GM08714 (cell line): ENCODE results near the gene ADCY4.

ENCODE experiments used
- H3K4me3 ChIP-seq: fragments of 200-500 bp; sonication (Bioruptor generic); 2 replicates; pipeline ENCODE4 v1.5.1; 2014; ENCODE audit warnings: mild to moderate bottlenecking, low read length, inconsistent platforms
- ZNF274 ChIP-seq: IDR thresholded peaks from 2 replicates; pipeline ENCODE4 v1.6.1; 2012; ENCODE audit warnings: mild to moderate bottlenecking, low read depth, low read length

Gene ADCY4

DNA sequence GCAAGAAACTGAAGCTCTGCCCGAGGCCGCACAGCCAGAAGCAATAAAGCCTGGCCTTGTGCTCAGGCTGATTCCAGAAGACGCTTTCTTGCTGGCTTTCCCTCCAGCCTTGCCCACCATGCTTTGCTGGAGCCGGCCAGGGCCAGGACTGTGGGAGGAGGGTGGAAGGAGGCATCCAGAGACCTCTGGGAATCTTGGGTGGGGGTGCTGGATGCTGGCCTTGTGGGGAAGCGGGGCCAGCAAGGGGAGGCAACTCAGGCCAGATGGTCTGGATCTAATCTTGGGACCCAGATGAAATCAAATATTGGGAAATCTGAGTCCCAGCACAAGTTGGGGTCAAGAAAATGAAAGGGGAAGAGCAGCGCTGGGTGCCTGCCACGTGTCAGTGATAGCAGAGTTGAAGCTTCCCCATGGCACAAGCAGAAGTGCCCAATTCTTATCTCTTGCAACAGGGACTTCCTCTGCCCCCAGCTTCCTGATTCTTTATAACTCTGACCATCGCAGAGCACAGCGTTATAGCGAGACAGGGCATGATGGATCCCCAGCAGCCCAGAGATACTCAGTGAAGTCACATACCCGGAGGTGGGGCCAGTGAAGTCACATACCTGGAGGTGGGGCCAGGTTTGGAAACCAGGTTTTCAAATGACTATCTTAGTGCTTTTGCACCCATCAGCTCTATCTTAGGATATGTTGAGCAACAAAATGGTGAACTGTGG lies 57.1 kb downstream of the ADCY4 start:
- H3K4me3 ChIP-seq = no peak overlapping the region
- TF ChIP-seq ZNF274 = no peak

DNA sequence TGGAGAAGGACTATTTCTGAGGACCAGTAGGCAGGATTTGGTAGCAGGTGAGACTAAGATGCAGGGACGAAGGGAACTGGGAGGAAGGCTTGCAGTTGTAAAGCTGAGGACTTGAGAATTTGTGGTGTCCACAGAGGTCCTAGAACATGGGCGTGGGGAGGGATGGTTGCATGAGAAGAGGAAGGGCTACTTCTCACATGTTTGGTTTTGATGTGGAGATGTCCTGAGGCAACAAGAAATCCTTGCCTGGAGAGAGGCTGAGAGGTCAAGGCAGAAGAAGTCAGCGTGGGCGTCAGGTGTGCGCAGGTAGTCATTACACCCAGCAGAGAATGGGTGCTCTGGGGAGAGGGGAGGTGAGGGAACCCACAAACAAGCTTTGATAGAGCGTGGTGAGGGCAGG lies 57.8 kb downstream of the ADCY4 start:
- TF ChIP-seq ZNF274 = no peak
- no peak overlapping the region for H3K4me3 ChIP-seq

DNA sequence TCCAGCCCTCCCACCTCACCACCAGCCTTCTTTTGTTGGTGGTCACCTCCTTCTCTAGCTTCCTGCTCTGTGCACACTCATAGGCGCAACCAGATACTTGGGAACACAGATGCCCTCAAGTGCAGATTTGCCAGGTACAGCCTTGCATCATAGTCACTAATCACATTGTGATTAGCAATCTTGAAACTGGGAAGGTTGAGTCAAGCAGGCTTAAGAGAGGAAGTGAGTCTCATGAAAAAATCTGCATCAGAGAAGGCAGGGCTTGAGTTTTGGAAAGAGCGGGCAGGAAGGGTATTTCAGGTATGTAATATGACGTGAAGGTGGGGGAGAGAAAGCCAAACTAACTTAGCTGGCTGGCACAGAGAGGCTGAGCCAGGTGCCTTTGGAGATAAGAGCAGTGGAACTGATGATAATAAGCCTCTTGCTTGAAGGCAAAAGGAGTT lies 60.7 kb downstream of the ADCY4 start:
- TF ChIP-seq ZNF274 = no peak
- H3K4me3 ChIP-seq = peak overlapping the region; percentile 5; the same call in 1 of the 2 replicates

DNA sequence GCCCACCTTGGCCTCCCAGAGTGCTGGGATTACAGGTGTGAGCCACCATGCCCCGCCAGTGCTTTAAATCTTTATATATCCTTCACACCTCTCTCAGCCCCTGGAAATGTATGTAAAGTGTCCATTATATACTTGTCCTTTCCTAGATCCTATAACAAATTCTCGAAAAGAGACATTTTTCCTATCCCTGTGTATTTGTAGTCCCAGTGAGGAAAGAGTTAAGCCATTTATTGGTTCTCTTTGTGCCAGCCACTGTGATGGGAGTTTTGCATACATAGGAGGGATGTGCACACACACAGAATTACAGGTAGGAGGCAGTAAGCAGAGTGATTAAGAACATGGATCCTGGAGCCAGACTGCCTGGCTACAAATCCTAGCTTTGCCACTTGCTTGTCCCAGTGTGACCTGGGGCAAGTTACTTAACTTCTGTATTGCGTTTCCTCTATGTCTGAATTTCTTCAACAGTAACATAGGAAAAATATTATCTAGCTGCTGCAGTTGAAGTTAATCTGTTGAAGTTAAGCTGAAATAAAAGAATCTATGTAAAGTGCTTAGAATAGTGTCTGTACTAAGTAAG lies 61.4 kb downstream of the ADCY4 start:
- TF ChIP-seq ZNF274 = no peak
- no peak overlapping the region for H3K4me3 ChIP-seq

DNA sequence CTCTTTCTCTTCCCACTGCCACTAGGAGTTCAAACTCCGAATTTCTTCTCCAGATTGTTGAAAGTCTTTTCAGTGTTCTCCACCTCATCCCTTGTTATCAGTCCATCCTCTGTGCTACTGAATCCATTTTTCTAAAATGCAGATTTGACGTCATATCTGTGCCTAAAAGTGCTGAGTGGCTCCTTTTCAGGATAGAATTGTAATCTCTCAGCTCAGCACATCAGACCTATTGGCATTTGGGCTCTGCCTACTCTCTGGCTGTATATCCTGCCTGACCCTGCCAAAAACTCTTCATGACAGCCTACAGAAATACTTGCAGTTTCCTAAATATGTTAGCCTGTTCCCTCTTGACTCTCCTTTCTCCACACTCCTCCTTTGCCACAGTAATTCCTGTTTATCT lies 62.4 kb downstream of the ADCY4 start:
- TF ChIP-seq ZNF274 = no peak
- no peak overlapping the region for H3K4me3 ChIP-seq

DNA sequence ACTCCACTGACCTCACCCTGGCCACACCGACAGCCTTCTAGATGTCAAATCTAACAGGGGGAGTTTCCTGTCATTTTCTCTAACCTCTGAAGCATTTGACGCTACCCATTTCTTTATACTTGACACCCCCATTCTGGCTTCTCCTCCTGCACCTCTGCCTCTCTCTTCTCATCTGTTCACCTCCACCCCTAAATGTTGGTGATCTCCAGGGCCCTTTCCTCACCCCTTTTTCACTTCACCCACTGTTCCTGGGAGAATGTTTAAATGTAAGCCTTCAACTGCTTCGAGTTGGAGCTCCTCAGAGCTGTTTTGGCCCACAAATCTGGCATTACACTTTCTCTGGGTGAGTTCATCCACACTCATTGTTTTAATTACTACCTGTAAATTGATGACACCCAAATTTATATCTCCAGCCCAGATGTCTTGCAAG lies 63.0 kb downstream of the ADCY4 start:
- H3K4me3 ChIP-seq = peak overlapping the region; percentile 79; the same call in 1 of the 2 replicates
- no peak for TF ChIP-seq ZNF274

DNA sequence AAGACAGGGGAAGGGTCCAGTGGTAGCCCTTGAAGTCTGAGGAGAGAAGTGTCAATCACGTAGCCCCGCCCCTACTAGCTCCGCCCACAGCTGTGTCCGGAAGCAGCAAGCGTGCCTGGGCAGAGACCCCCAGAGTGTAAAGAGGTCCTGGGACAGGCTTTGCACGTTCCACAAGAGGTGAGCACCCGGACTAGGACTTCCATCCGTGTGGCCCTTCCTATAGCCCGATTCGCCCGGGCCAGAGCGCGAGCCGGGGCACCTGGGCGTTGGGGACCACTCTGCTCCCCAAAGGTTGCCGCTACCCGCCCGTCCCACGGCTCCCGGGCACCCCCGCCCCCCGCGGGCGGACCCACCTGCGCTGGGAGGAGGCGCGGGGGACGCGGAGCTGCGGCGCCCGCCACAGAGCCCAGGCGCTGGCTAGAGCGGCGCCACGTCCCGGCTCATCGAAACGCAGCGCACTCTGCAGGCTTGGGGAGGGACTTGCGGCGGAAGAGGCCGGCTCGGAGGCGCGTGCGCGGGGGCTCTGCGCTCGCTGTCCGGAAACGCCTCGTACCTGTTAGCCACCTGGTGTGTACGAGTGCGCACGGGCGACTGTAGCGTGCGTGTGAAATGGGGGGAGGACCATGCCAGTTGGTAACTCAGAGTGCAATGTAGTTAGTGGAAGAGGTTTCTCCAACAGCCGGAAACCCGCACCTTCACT lies 63.6 kb downstream of the ADCY4 start, which contains the start of gene RABGGTA:
Gene RABGGTA (minus strand): TSS at position 464 of the 700 bp plus-strand sequence. CDS start 482 bp downstream, outside the sequence.
- peak within 1 kb of the TSS; percentile 79 for H3K4me3 ChIP-seq
- TF ChIP-seq ZNF274 = no peak

DNA sequence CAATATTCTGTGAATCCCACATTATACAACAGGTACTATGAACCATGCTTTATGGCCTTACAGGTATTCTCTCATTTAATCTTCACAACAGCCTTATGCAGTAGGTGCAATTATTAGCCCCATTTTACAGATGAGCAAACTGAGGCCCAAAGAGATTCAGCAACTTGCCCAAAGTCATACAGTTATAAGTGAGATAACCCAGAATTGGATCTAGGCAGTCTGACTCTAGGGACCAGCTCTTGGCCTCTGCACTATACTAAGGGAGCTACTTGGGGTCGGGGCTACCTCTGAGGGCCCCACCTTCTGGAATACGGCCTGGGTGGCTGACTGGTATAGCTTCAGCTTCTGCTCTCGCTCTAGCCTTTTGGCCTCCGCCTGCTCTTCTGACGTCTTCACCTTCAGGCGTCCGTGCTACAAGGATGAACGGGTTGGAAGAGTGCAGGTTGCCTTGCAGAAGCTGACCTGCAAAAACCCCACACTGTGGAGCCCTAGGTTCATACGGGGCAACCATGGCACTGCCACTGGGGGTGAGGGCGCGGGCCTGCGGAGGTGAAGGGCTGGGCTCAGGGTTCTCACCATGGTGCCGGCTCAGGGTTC lies 64.2 kb downstream of the ADCY4 start:
- no peak for TF ChIP-seq ZNF274
- peak overlapping the region; percentile 79 for H3K4me3 ChIP-seq

DNA sequence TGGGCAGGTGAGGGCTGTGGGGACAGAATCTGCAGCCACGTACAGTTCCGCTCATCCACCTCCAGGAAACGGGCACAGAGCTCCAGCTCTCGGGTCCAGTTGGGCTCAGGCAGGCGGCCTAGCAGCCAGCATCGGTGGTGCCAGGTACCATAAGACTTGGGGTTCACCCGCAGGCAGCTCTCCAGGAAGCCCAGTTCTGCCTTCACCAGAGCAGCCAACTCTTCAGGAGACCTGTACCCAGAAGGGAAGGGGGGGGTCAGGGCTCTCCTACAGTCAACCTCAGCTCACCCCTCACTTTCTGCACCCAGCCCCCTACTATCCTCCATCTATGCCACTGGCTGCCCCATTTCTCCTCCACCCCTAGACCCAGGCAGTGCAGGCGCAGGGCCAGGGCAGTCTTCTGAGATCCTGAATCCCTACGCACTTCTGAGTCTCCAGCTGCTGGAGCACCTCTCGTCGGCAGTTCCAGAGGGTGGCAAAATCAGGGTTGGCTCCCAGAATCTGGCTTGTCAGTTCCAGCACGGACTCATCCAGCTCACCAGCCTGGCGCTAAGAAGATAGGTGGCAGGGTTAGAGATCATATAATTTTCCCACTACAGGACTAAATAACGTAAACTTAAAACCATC lies 64.8 kb downstream of the ADCY4 start:
- H3K4me3 ChIP-seq = no peak overlapping the region
- TF ChIP-seq ZNF274 = no peak

DNA sequence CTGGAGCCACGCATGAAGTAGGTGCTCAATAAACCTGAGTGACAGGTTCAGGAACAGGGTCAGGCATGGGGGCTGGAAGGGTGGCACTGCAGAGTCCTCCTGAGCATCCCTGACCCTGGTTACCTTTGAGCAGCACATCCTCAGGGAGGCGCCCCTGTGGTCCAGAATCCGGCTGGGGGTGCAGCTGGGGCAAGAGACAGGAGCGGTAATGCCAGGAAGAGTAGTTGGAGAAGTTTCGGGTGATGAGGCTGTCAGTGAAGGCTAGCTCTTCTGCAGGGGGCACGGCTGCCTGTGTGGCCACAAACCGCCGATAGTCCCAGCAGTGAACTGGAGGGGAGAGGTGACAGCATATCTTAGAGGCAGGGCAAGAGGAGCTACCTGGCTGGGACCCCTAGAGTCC lies 65.5 kb downstream of the ADCY4 start:
- TF ChIP-seq ZNF274 = no peak
- H3K4me3 ChIP-seq = no peak overlapping the region
